Measurements from ENCODE around the gene SESTD1. TPM values are rescaled to one million over a fixed set of nuclear protein-coding genes. Genes with fewer than 3 reads are reported as not detected.

Gene SESTD1
- total and polyA plus RNA-seq, 2 of the 13 experiments (the other 11 are each of a cell fraction or from before 2014, with no cell fraction given), result 74.4 to 101 TPM

GRCh38 chr2:179218848-179219594 lies 45.6 kb downstream of the SESTD1 start (continued):
- TF ChIP-seq GPN1 (CRISPR knock-in tag; IDR thresholded peaks at IDR 0.05; ENCODE audit: borderline replicate concordance), result no peak
- TF ChIP-seq, protein P1, sequence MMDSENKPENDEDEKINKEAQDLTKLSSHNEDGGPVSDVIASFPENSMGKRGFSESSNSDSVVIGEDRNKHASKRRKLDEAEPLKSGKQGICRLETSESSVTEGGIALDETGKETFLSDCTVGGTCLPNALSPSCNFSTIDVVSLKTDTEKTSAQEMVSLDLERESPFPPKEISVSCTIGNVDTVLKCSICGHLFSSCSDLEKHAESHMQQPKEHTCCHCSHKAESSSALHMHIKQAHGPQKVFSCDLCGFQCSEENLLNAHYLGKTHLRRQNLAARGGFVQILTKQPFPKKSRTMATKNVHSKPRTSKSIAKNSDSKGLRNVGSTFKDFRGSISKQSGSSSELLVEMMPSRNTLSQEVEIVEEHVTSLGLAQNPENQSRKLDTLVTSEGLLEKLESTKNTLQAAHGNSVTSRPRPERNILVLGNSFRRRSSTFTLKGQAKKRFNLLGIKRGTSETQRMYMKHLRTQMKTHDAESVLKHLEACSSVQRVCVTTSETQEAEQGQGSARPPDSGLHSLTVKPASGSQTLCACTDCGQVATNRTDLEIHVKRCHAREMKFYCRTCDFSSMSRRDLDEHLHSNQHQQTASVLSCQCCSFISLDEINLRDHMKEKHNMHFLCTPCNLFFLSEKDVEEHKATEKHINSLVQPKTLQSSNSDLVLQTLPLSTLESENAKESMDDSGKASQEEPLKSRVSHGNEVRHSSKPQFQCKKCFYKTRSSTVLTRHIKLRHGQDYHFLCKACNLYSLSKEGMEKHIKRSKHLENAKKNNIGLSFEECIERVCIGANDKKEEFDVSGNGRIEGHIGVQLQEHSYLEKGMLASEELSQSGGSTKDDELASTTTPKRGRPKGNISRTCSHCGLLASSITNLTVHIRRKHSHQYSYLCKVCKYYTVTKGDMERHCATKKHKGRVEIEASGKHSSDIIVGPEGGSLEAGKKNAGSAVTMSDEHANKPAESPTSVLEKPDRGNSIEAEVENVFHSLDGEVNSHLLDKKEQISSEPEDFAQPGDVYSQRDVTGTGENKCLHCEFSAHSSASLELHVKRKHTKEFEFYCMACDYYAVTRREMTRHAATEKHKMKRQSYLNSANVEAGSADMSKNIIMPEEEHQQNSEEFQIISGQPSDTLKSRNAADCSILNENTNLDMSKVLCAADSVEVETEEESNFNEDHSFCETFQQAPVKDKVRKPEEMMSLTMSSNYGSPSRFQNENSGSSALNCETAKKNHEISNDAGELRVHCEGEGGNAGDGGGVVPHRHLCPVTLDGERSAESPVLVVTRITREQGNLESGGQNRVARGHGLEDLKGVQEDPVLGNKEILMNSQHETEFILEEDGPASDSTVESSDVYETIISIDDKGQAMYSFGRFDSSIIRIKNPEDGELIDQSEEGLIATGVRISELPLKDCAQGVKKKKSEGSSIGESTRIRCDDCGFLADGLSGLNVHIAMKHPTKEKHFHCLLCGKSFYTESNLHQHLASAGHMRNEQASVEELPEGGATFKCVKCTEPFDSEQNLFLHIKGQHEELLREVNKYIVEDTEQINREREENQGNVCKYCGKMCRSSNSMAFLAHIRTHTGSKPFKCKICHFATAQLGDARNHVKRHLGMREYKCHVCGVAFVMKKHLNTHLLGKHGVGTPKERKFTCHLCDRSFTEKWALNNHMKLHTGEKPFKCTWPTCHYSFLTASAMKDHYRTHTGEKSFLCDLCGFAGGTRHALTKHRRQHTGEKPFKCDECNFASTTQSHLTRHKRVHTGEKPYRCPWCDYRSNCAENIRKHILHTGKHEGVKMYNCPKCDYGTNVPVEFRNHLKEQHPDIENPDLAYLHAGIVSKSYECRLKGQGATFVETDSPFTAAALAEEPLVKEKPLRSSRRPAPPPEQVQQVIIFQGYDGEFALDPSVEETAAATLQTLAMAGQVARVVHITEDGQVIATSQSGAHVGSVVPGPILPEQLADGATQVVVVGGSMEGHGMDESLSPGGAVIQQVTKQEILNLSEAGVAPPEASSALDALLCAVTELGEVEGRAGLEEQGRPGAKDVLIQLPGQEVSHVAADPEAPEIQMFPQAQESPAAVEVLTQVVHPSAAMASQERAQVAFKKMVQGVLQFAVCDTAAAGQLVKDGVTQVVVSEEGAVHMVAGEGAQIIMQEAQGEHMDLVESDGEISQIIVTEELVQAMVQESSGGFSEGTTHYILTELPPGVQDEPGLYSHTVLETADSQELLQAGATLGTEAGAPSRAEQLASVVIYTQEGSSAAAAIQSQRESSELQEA (CRISPR knock-in tag; IDR thresholded peaks at IDR 0.05; ENCODE audit: not compliant biosample characterization), result no peak
- TF ChIP-seq MED13 (CRISPR knock-in tag; IDR thresholded peaks at IDR 0.05), result no peak
- TF ChIP-seq STAT5B (CRISPR knock-in tag; IDR thresholded peaks at IDR 0.05), result no peak
- no peak for TF ChIP-seq SRF (IDR thresholded peaks at IDR 0.05; ENCODE audit: low read depth, low read length)
- TF ChIP-seq GTF2F1 (IDR thresholded peaks at IDR 0.05; ENCODE audit: low read length), result no peak
- no peak for TF ChIP-seq SMAD9 (CRISPR knock-in tag; IDR thresholded peaks at IDR 0.05)
- TF ChIP-seq DMAP1 (CRISPR knock-in tag; IDR thresholded peaks at IDR 0.05), result no peak
- TF ChIP-seq FOXK2 (IDR thresholded peaks at IDR 0.05), result no peak
- TF ChIP-seq ZSCAN9 (CRISPR knock-in tag; IDR thresholded peaks at IDR 0.05; ENCODE audit: borderline replicate concordance), result peak; percentile 59; the same call in 1 of the 2 replicates
- no peak for TF ChIP-seq GZF1 (CRISPR knock-in tag; IDR thresholded peaks at IDR 0.05)
- no peak for TF ChIP-seq ATM (IDR thresholded peaks at IDR 0.05; ENCODE audit: borderline replicate concordance)
- no peak for TF ChIP-seq ZNF562 (CRISPR knock-in tag; IDR thresholded peaks at IDR 0.05; ENCODE audit: borderline replicate concordance)
- TF ChIP-seq LBX2 (CRISPR knock-in tag; IDR thresholded peaks at IDR 0.05; ENCODE audit: borderline replicate concordance), result no peak
- TF ChIP-seq GATAD1 (CRISPR knock-in tag; IDR thresholded peaks at IDR 0.05), result 0 out of 2 replicates have a peak, but pooled peaks have one; percentile 30
- TF ChIP-seq, protein P2, sequence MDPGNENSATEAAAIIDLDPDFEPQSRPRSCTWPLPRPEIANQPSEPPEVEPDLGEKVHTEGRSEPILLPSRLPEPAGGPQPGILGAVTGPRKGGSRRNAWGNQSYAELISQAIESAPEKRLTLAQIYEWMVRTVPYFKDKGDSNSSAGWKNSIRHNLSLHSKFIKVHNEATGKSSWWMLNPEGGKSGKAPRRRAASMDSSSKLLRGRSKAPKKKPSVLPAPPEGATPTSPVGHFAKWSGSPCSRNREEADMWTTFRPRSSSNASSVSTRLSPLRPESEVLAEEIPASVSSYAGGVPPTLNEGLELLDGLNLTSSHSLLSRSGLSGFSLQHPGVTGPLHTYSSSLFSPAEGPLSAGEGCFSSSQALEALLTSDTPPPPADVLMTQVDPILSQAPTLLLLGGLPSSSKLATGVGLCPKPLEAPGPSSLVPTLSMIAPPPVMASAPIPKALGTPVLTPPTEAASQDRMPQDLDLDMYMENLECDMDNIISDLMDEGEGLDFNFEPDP (CRISPR knock-in tag; conservative IDR thresholded peaks at IDR 0.05), result no peak
- no peak for TF ChIP-seq ZNF546 (CRISPR knock-in tag; conservative IDR thresholded peaks at IDR 0.05)
- TF ChIP-seq RCOR2 (CRISPR knock-in tag; IDR thresholded peaks at IDR 0.05), result 0 out of 2 replicates have a peak, but pooled peaks have one; percentile 38
- TF ChIP-seq, protein P3, sequence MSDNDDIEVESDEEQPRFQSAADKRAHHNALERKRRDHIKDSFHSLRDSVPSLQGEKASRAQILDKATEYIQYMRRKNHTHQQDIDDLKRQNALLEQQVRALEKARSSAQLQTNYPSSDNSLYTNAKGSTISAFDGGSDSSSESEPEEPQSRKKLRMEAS (IDR thresholded peaks at IDR 0.05), result no peak
- TF ChIP-seq, protein P4, sequence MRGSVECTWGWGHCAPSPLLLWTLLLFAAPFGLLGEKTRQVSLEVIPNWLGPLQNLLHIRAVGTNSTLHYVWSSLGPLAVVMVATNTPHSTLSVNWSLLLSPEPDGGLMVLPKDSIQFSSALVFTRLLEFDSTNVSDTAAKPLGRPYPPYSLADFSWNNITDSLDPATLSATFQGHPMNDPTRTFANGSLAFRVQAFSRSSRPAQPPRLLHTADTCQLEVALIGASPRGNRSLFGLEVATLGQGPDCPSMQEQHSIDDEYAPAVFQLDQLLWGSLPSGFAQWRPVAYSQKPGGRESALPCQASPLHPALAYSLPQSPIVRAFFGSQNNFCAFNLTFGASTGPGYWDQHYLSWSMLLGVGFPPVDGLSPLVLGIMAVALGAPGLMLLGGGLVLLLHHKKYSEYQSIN (CRISPR knock-in tag; IDR thresholded peaks at IDR 0.05; ENCODE audit: borderline replicate concordance), result no peak

Measured in HepG2 (cell line).